ENCODE measurements around the gene MAGEB2.

Gene MAGEB2

DNA sequence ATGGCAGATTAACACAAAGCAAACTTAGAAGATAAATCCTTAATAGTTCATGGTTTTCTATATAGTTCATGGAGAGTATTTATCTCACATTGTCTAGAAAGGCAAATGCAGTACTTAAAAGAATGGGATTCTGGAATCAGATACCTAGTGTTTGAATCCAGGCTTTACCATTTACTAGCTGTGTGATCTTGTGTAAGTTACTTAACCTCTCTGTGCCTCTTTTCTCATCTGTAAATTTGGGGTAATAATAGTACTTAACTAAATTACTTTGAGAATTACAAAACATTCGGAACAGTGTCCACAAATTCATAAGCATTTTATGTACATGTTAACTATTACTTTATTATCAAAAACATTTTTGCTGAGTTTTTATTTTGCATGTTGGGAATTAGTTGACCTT lies 47.4 kb downstream of the MAGEB2 start:
- DNase-seq = no peak
- in situ Hi-C loops (cut with MboI; ENCODE audit: low pct_unique_long_range_greater_than_20kb, low sequenced_read_pairs) = no loop called here
